Stimulated activated CD8-positive, alpha-beta memory T cell treated with anti-CD3 and anti-CD28 coated beads, Interleukin-4, amount 100 ng/mL, for 1 hour (primary cell): ENCODE data around the gene ING1.
"Not testable (repeated sequence)": the region's sequence is repeated elsewhere in the genome, so short reads cannot be mapped to it uniquely, and the experiment has no call there.

Source experiments
- DNase-seq, 2 donors: peaks; one replicate each; pipeline ENCODE4 v3.0.0-alpha.2; 2020; ENCODE audit warnings: low read depth in 2 of 2, low spot score in 1 of 2

Gene ING1

GRCh38 chr13:110713642-110713952, at the start of gene ING1:
Gene ING1, plus strand, starts transcription at chr13:110713700. Its CDS starts 450 bp downstream, at chr13:110714150.
- DNase-seq = no peak

GRCh38 chr13:110664041-110664440, 49.5 kb upstream of the ING1 start:
- no peak for DNase-seq

- no peak for DNase-seq
Observed at GRCh38 chr13:110664673-110665072, 48.8 kb upstream of the ING1 start.

GRCh38 chr13:110665491-110666254, 47.8 kb upstream of the ING1 start:
- DNase-seq = no peak

- no peak for DNase-seq
Observed at GRCh38 chr13:110666255-110666533, 47.3 kb upstream of the ING1 start.

GRCh38 chr13:110669036-110669435, 44.5 kb upstream of the ING1 start:
- no peak for DNase-seq

- DNase-seq = not testable (repeated sequence)
Observed at GRCh38 chr13:110669814-110670213, 43.7 kb upstream of the ING1 start.

- DNase-seq = no peak
Observed at GRCh38 chr13:110676595-110677587, 36.6 kb upstream of the ING1 start.

- no peak for DNase-seq
Observed at GRCh38 chr13:110677731-110678545, 35.6 kb upstream of the ING1 start.

- no peak for DNase-seq
Observed at GRCh38 chr13:110680852-110681251, 32.6 kb upstream of the ING1 start.

- DNase-seq = no peak
Observed at GRCh38 chr13:110681868-110682550, 31.5 kb upstream of the ING1 start.

- no peak for DNase-seq
Observed at GRCh38 chr13:110682746-110683145, 30.8 kb upstream of the ING1 start.

GRCh38 chr13:110683203-110683883, 30.2 kb upstream of the ING1 start:
- no peak for DNase-seq

GRCh38 chr13:110683921-110684320, 29.6 kb upstream of the ING1 start:
- no peak for DNase-seq

GRCh38 chr13:110684388-110685056, 29.0 kb upstream of the ING1 start:
- no peak for DNase-seq

GRCh38 chr13:110685305-110686020, 28.0 kb upstream of the ING1 start:
- no peak for DNase-seq

GRCh38 chr13:110687736-110688135, 25.8 kb upstream of the ING1 start:
- no peak for DNase-seq

- DNase-seq = no peak
Observed at GRCh38 chr13:110689041-110689440, 24.5 kb upstream of the ING1 start.

- DNase-seq = no peak
Observed at GRCh38 chr13:110689711-110690110, 23.8 kb upstream of the ING1 start.
